ENCODE data around the gene CREM. TPM values are rescaled to one million over a fixed set of nuclear protein-coding genes. Genes with fewer than 3 reads are reported as not detected.

CREM gene
- total RNA-seq, 3 donors from 2014 or later = 11.8 to 27.4 (median 13.5) TPM

DNA sequence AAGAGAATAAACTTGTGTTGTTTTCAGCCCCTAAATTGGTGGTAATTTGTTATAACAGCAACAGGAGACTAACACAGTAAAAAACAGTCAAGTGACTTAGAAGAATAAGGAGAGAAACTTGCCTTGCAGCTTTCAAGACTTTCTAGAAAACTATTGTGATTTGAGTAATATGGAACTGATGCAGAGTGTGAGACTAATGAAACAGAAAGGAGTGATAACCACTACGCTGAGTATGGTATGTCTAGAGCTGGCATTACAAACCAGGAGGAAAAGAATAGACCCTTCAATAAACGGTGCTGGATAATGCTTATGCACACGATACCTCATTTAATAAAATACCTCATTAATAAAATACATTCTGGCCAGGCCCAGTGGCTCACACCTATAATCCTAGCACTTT, 99.9 kb downstream of the CREM start:
- H3K4me3 ChIP-seq = no peak overlapping the region
- no peak for TF ChIP-seq CTCF (IDR thresholded peaks at IDR 0.05)
- ATAC-seq (no peak), DNase-seq (no peak)
- no peaks in the 10 kb centered on the region for H3K4me1 ChIP-seq (ENCODE audit: low read depth)
- intact Hi-C loops (cut with DNase I, micrococcal nuclease) = no loop called here
- H3K36me3 ChIP-seq (ENCODE audit: low read depth) = no peaks in the 10 kb centered on the region
- no peaks in the 10 kb centered on the region for H3K9me3 ChIP-seq

DNA sequence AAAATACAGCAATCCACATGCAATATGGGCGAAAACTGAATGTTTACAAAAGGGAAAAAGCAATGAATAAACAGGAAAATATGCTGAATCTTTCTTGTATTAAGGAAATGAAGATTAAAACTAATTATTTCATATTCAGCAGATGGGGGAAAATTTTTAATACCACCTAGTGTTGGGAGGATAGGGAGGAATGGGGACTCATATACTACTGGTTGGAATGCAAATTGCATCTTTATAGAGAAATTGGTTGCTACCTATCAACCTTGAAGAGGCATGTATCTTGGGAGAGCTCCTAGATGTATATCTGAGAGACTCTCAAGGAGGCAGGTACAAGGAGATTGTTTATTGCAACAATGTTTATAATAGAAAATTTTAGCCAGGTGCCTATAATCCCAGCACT, 101.4 kb downstream of the CREM start:
- DNase-seq (no peak), ATAC-seq (no peak)
- H3K4me1 ChIP-seq (ENCODE audit: low read depth) = no peaks in the 10 kb centered on the region
- H3K36me3 ChIP-seq (ENCODE audit: low read depth) = no peaks in the 10 kb centered on the region
- TF ChIP-seq CTCF (IDR thresholded peaks at IDR 0.05) = no peak
- H3K4me3 ChIP-seq = no peak overlapping the region
- intact Hi-C loops (cut with DNase I, micrococcal nuclease) = no loop called here
- no peaks in the 10 kb centered on the region for H3K9me3 ChIP-seq

- no peaks in the 10 kb centered on the region for H3K4me1 ChIP-seq (ENCODE audit: low read depth)
- H3K36me3 ChIP-seq (ENCODE audit: low read depth) = no peaks in the 10 kb centered on the region
- TF ChIP-seq CTCF (IDR thresholded peaks at IDR 0.05) = no peak
- no peaks in the 10 kb centered on the region for H3K9me3 ChIP-seq
- H3K4me3 ChIP-seq = no peak overlapping the region
- DNase-seq (no peak), ATAC-seq (no peak)
- intact Hi-C loops (cut with DNase I, micrococcal nuclease) = no loop called here
These were observed 105.0 kb downstream of the CREM start for GRCh38 chr10:35231646-35232045.

GRCh38 chr10:35232527-35232926, 105.9 kb downstream of the CREM start:
- no peak overlapping the region for H3K4me3 ChIP-seq
- H3K9me3 ChIP-seq = no peaks in the 10 kb centered on the region
- no peaks in the 10 kb centered on the region for H3K36me3 ChIP-seq (ENCODE audit: low read depth)
- TF ChIP-seq CTCF (IDR thresholded peaks at IDR 0.05) = no peak
- no peaks in the 10 kb centered on the region for H3K4me1 ChIP-seq (ENCODE audit: low read depth)
- intact Hi-C loops (cut with DNase I, micrococcal nuclease) = no loop called here
- no peak for ATAC-seq
- no peak for DNase-seq

DNA sequence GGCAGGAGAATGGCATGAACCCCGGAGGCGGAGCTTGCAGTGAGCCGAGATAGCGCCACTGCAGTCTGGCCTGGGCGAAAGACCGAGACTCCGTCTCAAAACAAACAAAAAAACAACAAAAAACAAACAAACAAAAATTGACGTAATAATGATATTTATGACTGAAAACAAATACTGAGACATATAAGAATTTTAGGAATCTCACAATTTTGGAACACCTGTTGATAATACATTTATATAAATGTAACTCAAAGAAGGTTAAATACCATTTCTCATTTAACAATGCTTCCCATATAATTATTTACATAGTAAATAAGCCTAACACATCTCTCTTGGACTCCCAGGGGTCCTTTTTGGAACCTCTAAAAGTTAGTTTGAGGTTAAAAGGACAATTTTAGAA, 107.4 kb downstream of the CREM start:
- intact Hi-C loops (cut with DNase I, micrococcal nuclease) = no loop called here
- no peak for ATAC-seq
- TF ChIP-seq CTCF (IDR thresholded peaks at IDR 0.05) = no peak
- no peak for DNase-seq
- no peaks in the 10 kb centered on the region for H3K36me3 ChIP-seq (ENCODE audit: low read depth)
- H3K4me1 ChIP-seq (ENCODE audit: low read depth) = no peaks in the 10 kb centered on the region
- no peaks in the 10 kb centered on the region for H3K9me3 ChIP-seq
- no peak overlapping the region for H3K4me3 ChIP-seq

DNA sequence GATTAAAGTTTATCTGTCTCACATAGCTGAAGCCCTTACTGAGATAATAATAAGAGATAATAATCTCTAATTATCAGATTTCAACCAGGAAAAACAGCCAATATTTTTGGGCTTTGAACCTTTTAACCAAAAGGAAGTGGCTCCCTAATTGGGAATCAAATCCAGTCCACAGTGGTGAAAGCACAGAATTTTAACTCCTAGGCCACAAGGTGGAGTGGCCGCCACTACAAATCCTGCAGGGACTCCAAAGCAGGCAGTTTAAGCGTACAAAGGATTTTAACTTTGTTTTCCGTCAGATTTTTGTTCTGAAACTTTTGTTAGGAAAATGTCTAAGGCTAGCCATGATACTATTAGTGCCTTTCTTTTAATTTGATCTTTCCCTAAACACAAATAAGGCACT, 110.1 kb downstream of the CREM start:
- H3K9me3 ChIP-seq = no peaks in the 10 kb centered on the region
- no peaks in the 10 kb centered on the region for H3K36me3 ChIP-seq (ENCODE audit: low read depth)
- intact Hi-C loops (cut with DNase I, micrococcal nuclease) = no loop called here
- no peaks in the 10 kb centered on the region for H3K4me1 ChIP-seq (ENCODE audit: low read depth)
- DNase-seq (no peak), ATAC-seq (no peak)
- TF ChIP-seq CTCF (IDR thresholded peaks at IDR 0.05) = no peak
- no peak overlapping the region for H3K4me3 ChIP-seq

All from mucosa of descending colon (tissue), 3 donors.